GM12878 (cell line): ENCODE results near the gene ZDBF2.

ENCODE experiments used
- BMI1 ChIP-seq: fragments of 450-650 bp; IDR thresholded peaks from 2 replicates; pipeline ENCODE4 v1.6.1; 2016; ENCODE audit warnings: mild to moderate bottlenecking, moderate library complexity, borderline replicate concordance
- CBX3 ChIP-seq: fragments of 200-600 bp; sonication (generic); IDR thresholded peaks from 2 replicates; pipeline ENCODE4 v1.6.1; 2016; ENCODE audit warnings: low read depth, borderline replicate concordance
- EZH2 ChIP-seq: IDR thresholded peaks from 2 replicates; pipeline ENCODE4 v1.6.1; 2012; ENCODE audit warnings: low read depth, mild to moderate bottlenecking, control low read depth, inconsistent platforms, low read length, borderline replicate concordance; ENCODE audit not compliant: control insufficient read depth
- FOXM1 ChIP-seq: IDR thresholded peaks from 2 replicates; pipeline ENCODE4 v1.6.1; 2012; ENCODE audit warnings: low read depth, mild to moderate bottlenecking, inconsistent platforms, low read length, moderate library complexity
- GABPA ChIP-seq: IDR thresholded peaks from 2 replicates; pipeline ENCODE4 v1.6.1; 2014; ENCODE audit warnings: antibody characterized with exemption, low read depth, mild to moderate bottlenecking, inconsistent platforms
- KAT2A ChIP-seq: conservative IDR thresholded peaks from 2 replicates; pipeline ENCODE4 v1.6.1; 2011; ENCODE audit warnings: low read depth, low read length; ENCODE audit not compliant: control insufficient read depth
- POLR2A ChIP-seq: IDR thresholded peaks from 2 replicates; pipeline ENCODE4 v1.6.1; 2011; ENCODE audit warnings: low read depth, mild to moderate bottlenecking, low read length
- SREBF1 ChIP-seq: IDR thresholded peaks from 2 replicates; pipeline ENCODE4 v1.6.1; 2012; ENCODE audit warnings: mild to moderate bottlenecking, low read length
- TAF1 ChIP-seq: IDR thresholded peaks from 2 replicates; pipeline ENCODE4 v1.6.1; 2011; ENCODE audit warnings: mild to moderate bottlenecking, low read depth, low read length, borderline replicate concordance
- TF ChIP-seq, protein P1 (sequence below), 3 experiments: IDR thresholded peaks in 2 of 3; conservative IDR thresholded peaks in 1 of 3; 2 replicates each; pipeline ENCODE4 v1.5.1; 2011; ENCODE audit warnings: low read depth in 3 of 3, low read length in 3 of 3, mild to moderate bottlenecking in 3 of 3, control low read depth in 2 of 3, moderate library complexity in 2 of 3, inconsistent platforms in 1 of 3, mixed read lengths in 1 of 3; ENCODE audit not compliant: control insufficient read depth in 2 of 3, insufficient read depth in 1 of 3; ENCODE audit errors: extremely low read depth in 1 of 3
- TF ChIP-seq, protein P2 (sequence below): IDR thresholded peaks from 2 replicates; pipeline ENCODE4 v1.6.1; 2011; ENCODE audit warnings: low read depth, low read length, improper control_type of control experiment, borderline replicate concordance

- TF ChIP-seq, protein P1, sequence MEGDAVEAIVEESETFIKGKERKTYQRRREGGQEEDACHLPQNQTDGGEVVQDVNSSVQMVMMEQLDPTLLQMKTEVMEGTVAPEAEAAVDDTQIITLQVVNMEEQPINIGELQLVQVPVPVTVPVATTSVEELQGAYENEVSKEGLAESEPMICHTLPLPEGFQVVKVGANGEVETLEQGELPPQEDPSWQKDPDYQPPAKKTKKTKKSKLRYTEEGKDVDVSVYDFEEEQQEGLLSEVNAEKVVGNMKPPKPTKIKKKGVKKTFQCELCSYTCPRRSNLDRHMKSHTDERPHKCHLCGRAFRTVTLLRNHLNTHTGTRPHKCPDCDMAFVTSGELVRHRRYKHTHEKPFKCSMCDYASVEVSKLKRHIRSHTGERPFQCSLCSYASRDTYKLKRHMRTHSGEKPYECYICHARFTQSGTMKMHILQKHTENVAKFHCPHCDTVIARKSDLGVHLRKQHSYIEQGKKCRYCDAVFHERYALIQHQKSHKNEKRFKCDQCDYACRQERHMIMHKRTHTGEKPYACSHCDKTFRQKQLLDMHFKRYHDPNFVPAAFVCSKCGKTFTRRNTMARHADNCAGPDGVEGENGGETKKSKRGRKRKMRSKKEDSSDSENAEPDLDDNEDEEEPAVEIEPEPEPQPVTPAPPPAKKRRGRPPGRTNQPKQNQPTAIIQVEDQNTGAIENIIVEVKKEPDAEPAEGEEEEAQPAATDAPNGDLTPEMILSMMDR (IDR thresholded peaks at IDR 0.05 in 2 of 3, conservative IDR thresholded peaks at IDR 0.05 in 1 of 3; ENCODE audit: control insufficient read depth in 2 of 3, extremely low read depth in 1 of 3, insufficient read depth in 1 of 3, low read depth in 3 of 3, low read length in 3 of 3), result peak; percentile 45 to 55 (median 49)
- TF ChIP-seq GABPA (no peak), TAF1 (no peak), KAT2A (no peak), POLR2A (no peak), BMI1 (no peak), EZH2 (no peak), CBX3 (no peak), FOXM1 (no peak), SREBF1 (no peak)
- TF ChIP-seq, protein P2, sequence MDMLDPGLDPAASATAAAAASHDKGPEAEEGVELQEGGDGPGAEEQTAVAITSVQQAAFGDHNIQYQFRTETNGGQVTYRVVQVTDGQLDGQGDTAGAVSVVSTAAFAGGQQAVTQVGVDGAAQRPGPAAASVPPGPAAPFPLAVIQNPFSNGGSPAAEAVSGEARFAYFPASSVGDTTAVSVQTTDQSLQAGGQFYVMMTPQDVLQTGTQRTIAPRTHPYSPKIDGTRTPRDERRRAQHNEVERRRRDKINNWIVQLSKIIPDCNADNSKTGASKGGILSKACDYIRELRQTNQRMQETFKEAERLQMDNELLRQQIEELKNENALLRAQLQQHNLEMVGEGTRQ, result no peak
Measured at GRCh38 chr2:206260188-206261012, 14.1 kb upstream of the ZDBF2 start.
